SJSA1 (cell line): ENCODE data around the gene MUC16. TPM values are rescaled to one million over a fixed set of nuclear protein-coding genes. Genes with fewer than 3 reads are reported as not detected.

ENCODE experiments used
- DNase-seq, 2 experiments: peaks; one replicate each; pipeline ENCODE4 v3.0.0-alpha.2; 2015 to 2020; ENCODE audit warnings: low spot score in 2 of 2, low read depth in 1 of 2
- H3K27ac ChIP-seq: fragments of 250-450 bp; sonication (Bioruptor Pico); 2 replicates; pipeline ENCODE4 v1.5.1; 2020; ENCODE audit warnings: mild to moderate bottlenecking, moderate library complexity
- H3K27me3 ChIP-seq: fragments of 250-450 bp; sonication (Bioruptor Pico); replicated peaks from 2 replicates; pipeline ENCODE4 v1.5.1; 2020; ENCODE audit warnings: mild to moderate bottlenecking, moderate library complexity
- H3K36me3 ChIP-seq: fragments of 250-450 bp; sonication (Bioruptor Pico); 2 replicates; pipeline ENCODE4 v1.5.1; 2020; ENCODE audit warnings: mild to moderate bottlenecking
- H3K4me1 ChIP-seq: fragments of 250-450 bp; sonication (Bioruptor Pico); replicated peaks from 2 replicates; pipeline ENCODE4 v1.6.1; 2021; ENCODE audit warnings: mild to moderate bottlenecking
- H3K4me3 ChIP-seq: fragments of 250-450 bp; sonication (Bioruptor Pico); 2 replicates; pipeline ENCODE4 v1.5.1; 2020; ENCODE audit warnings: mild to moderate bottlenecking
- H3K9me3 ChIP-seq: fragments of 250-450 bp; sonication (Bioruptor Pico); replicated peaks from 2 replicates; pipeline ENCODE4 v1.5.1; 2020; ENCODE audit warnings: mild to moderate bottlenecking
- total RNA-seq: library from RNA; depleted of rRNA; stranded (reverse); fragments of >200 nt; shearing (Covaris generic); gene quantifications from 2 replicates; pipeline ENCODE4 v1.2.3, GENCODE V29; 2014

Gene MUC16
- total RNA-seq, 1 experiment from 2014 or later = not detected

GRCh38 chr19:9039728-9040127, 29.5 kb upstream of the MUC16 start:
- Histone ChIP-seq H3K9me3 (no peaks in the 10 kb centered on the region), H3K4me3 (no peak overlapping the region), H3K4me1 (no peaks in the 10 kb centered on the region), H3K27me3 (no peaks in the 10 kb centered on the region; the same call in 1 of the 2 replicates), H3K27ac (no peak overlapping the region), H3K36me3 (no peaks in the 10 kb centered on the region)
- DNase-seq = no peak

GRCh38 chr19:9037400-9038062, 27.3 kb upstream of the MUC16 start:
- no peaks in the 10 kb centered on the region; the same call in 1 of the 2 replicates for H3K27me3 ChIP-seq
- H3K27ac ChIP-seq = no peak overlapping the region
- H3K9me3 ChIP-seq = no peaks in the 10 kb centered on the region
- no peak overlapping the region for H3K4me3 ChIP-seq
- H3K36me3 ChIP-seq = no peaks in the 10 kb centered on the region
- no peaks in the 10 kb centered on the region for H3K4me1 ChIP-seq
- DNase-seq = no peak

- Histone ChIP-seq H3K27ac (no peak overlapping the region), H3K4me1 (no peaks in the 10 kb centered on the region), H3K36me3 (no peaks in the 10 kb centered on the region), H3K27me3 (no peaks in the 10 kb centered on the region), H3K9me3 (no peaks in the 10 kb centered on the region), H3K4me3 (no peak overlapping the region)
- no peak for DNase-seq
These were observed 22.0 kb upstream of the MUC16 start for GRCh38 chr19:9032136-9032631.

DNA sequence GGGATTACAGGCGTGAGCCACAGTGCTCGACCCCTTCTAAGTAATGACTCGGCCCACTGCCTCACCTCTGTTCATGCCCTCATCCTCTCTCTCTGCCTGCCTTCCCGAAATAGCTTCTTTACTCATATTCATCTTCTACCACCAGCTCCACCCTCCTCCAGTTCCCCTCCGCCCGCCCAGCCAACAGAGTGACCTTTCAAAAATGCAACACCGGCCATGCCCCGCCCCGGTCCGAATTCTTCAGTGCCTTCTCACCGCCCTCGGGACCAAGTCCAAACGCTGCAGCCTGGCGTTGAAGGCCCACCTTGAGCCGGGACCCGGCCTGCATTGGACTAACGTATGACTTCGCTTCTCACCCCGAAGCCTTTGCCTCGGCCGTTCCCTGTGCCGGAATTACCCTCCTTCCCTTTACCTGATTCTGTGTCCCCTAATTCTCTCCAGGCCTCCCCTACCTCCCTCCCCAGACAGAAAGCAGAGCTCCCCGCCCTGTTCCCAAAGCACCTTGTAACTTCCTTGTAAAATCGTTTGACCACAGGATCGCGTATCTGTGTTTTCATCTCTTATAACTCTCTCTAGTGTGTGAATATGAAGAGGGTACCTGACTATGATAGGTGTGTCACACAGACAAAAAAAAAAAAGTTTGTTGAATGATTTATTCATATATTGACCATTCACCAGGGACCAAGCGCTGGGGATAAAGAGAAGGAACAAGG, 8.1 kb upstream of the MUC16 start:
- H3K27me3 ChIP-seq = no peaks in the 10 kb centered on the region
- H3K9me3 ChIP-seq = no peaks in the 10 kb centered on the region
- no peak for DNase-seq
- H3K36me3 ChIP-seq = no peaks in the 10 kb centered on the region
- H3K4me3 ChIP-seq = no peak overlapping the region
- H3K27ac ChIP-seq = no peak overlapping the region
- no peaks in the 10 kb centered on the region for H3K4me1 ChIP-seq

GRCh38 chr19:9014803-9015202, 4.6 kb upstream of the MUC16 start:
- no peak for DNase-seq
- no peaks in the 10 kb centered on the region for H3K9me3 ChIP-seq
- H3K27me3 ChIP-seq = no peaks in the 10 kb centered on the region
- H3K27ac ChIP-seq = no peak overlapping the region
- no peaks in the 10 kb centered on the region for H3K36me3 ChIP-seq
- H3K4me3 ChIP-seq = no peak overlapping the region
- no peaks in the 10 kb centered on the region for H3K4me1 ChIP-seq

DNA sequence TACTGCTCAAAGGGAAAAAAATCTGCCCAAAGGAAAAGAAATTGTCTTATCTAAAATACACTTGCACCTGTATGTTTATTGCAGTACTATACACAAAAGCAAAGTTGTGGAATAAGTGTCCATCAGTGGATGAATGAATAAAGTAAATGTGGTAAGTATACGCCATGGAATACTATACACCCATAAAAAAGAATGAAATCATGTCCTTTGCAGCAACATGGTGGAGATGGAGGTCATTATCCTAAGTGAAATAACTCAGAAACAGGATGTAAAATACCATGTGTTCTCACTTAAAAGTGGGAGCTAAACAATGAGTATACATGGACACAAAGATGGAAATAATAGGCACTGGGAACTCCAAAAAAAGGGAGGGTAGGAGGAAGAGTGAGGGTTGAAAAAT, 3.8 kb upstream of the MUC16 start:
- Histone ChIP-seq H3K27ac (no peak overlapping the region), H3K27me3 (no peaks in the 10 kb centered on the region), H3K9me3 (no peaks in the 10 kb centered on the region), H3K36me3 (no peaks in the 10 kb centered on the region), H3K4me1 (no peaks in the 10 kb centered on the region), H3K4me3 (no peak overlapping the region)
- DNase-seq = no peak

DNA sequence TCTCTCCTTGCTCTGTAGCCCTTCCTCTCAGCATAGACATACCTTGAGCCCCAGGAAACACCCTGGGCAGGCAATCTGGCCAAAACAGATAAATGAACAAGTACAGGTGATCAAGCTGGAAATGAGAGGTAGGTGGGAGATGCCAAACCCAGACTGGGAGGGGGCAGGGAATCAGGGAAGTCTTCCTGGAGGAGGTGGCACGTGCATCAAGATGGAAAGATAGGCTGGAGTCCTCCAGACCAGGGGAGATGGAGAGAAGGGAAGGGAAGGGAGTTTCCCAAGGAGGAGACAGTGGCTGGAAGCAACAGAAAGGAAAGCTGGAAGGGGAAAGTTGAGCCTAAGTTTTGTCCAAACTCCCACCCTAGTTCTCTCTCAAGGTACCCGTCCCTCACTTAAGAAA, 1.7 kb upstream of the MUC16 start:
- no peaks in the 10 kb centered on the region for H3K27me3 ChIP-seq
- no peak for DNase-seq

GRCh38 chr19:9010693-9011092, 484 bp upstream of the MUC16 start:
- Histone ChIP-seq H3K4me1 (no peaks in the 10 kb centered on the region), H3K27ac (no peak overlapping the region), H3K36me3 (no peaks in the 10 kb centered on the region), H3K9me3 (no peaks in the 10 kb centered on the region; the same call in 1 of the 2 replicates), H3K27me3 (no peaks in the 10 kb centered on the region), H3K4me3 (no peak overlapping the region)
- DNase-seq = no peak

More for the DNA sequence above, 1.7 kb upstream of the MUC16 start:
- no peaks in the 10 kb centered on the region for H3K9me3 ChIP-seq
- H3K4me1 ChIP-seq = no peaks in the 10 kb centered on the region
- H3K36me3 ChIP-seq = no peaks in the 10 kb centered on the region
- H3K27ac ChIP-seq = no peak overlapping the region
- no peak overlapping the region for H3K4me3 ChIP-seq

DNA sequence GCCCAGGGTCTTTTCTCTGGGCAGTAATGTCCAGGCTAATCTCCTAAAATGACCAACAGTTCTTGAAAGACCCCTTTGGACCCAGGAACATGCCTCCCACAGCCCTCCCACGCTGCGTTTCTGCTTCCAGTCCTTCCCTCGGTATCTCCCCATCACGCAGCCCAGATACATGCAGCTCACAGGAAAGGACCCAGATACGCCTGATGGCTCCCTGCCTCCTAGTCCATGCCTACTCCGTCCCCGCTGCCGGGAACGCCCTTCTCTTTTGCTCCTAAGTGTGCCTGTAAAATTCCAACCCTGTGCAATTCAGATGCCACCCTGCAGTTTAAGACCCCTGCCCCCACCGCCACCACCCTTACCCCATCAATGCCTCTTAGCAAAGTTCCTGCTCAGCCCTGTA, 778 bp downstream of the MUC16 start:
- no peak for DNase-seq
- H3K4me1 ChIP-seq = no peaks in the 10 kb centered on the region
- H3K9me3 ChIP-seq = no peaks in the 10 kb centered on the region; the same call in 1 of the 2 replicates
- H3K36me3 ChIP-seq = no peaks in the 10 kb centered on the region
- H3K27me3 ChIP-seq = no peaks in the 10 kb centered on the region
- no peak overlapping the region for H3K4me3 ChIP-seq
- H3K27ac ChIP-seq = no peak overlapping the region

DNA sequence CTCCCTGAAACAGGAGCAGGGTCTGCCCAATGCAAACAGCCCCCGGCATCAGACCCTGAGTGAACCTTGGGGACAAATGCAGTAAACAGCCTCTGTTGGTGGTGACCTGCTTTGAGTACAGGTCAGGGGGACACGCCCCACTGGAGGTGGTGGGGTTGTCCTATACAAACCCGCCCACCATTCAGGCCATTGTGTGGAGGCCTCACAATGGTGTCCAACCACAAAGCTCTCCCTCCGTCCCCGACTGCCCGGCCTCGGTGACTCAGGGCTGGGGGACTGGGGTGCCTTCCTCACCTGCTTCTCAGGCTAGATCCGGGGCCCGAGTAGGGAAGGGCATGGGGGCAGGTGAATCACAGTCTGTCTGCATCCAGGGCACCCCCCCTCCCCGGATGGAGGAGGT, 1.5 kb downstream of the MUC16 start:
- H3K4me1 ChIP-seq = no peaks in the 10 kb centered on the region
- no peaks in the 10 kb centered on the region; the same call in 1 of the 2 replicates for H3K9me3 ChIP-seq
- no peaks in the 10 kb centered on the region for H3K27me3 ChIP-seq
- H3K27ac ChIP-seq = no peak overlapping the region
- no peak for DNase-seq
- H3K36me3 ChIP-seq = no peaks in the 10 kb centered on the region
- H3K4me3 ChIP-seq = no peak overlapping the region

DNA sequence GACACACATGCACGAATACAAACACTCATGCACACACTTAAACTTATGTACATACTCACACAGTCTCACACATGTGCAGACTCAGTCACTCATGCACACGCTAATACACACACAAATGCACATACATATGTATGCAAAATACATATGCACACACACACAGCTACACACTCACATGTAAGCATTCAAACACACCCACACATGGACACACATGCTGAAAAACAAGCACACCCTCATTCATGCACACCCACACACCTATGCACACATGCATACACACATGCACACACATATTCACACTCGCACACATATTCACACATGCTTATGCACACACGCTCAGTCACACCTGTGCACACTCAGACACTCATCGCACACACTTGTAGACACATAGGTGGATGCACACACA, 9.3 kb downstream of the MUC16 start:
- Histone ChIP-seq H3K27ac (no peak overlapping the region), H3K4me3 (no peak overlapping the region), H3K4me1 (no peaks in the 10 kb centered on the region), H3K36me3 (no peaks in the 10 kb centered on the region), H3K27me3 (no peaks in the 10 kb centered on the region), H3K9me3 (no peaks in the 10 kb centered on the region)
- DNase-seq = no peak

DNA sequence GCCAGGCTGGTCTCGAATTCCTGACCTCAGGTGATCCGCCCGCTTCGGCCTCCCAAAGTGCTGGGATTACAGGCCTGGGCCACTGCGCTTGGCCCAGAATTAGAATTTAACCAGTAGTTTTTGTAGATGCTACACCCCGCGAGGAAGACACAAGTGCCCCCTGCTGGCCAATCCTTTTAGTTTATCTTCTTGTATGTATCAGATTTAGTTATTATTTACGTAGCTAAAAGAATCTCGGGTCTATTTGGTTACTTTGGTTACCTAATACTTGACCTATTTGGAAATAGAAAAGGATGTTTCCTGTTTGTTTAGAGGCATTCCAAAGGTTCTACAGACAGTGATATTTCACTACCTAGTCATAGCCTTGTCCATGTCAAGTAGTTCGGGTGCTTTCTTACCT, 22.0 kb downstream of the MUC16 start:
- H3K27ac ChIP-seq = no peak overlapping the region
- H3K9me3 ChIP-seq = no peaks in the 10 kb centered on the region
- H3K27me3 ChIP-seq = no peaks in the 10 kb centered on the region
- H3K4me3 ChIP-seq = no peak overlapping the region
- H3K36me3 ChIP-seq = no peaks in the 10 kb centered on the region
- no peak for DNase-seq
- H3K4me1 ChIP-seq = no peaks in the 10 kb centered on the region

DNA sequence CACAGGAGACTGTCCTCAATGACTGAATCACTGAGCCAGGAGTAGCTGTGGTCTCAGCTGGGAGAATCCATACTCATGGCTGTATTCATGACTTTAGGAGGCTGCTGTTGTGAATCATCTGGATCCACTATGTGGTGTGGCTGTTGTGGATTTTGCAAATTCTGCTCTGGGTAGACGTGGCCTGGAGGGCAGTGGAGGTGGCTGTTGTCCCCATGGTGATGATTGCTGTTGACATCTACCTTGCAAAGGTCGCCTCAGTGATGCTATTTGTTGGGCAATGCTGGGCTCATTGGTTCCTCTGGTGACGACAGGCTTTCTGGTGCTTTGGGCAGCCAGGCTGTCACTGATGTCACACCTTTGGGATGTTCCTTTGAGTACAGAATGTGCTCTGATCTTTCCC, 23.9 kb downstream of the MUC16 start:
- Histone ChIP-seq H3K4me3 (no peak overlapping the region), H3K4me1 (no peaks in the 10 kb centered on the region), H3K9me3 (no peaks in the 10 kb centered on the region), H3K27ac (no peak overlapping the region), H3K27me3 (no peaks in the 10 kb centered on the region), H3K36me3 (no peaks in the 10 kb centered on the region)
- no peak for DNase-seq

GRCh38 chr19:8973501-8974091, 36.6 kb downstream of the MUC16 start:
- Histone ChIP-seq H3K27ac (no peak overlapping the region), H3K36me3 (no peaks in the 10 kb centered on the region), H3K4me1 (no peaks in the 10 kb centered on the region), H3K27me3 (no peaks in the 10 kb centered on the region), H3K4me3 (no peak overlapping the region), H3K9me3 (peaks cover 17% of the 10 kb centered on the region)
- DNase-seq = no peak
